ENCODE measurements around the gene BPIFB4. TPM values are rescaled to one million over a fixed set of nuclear protein-coding genes. Genes with fewer than 3 reads are reported as not detected.

Gene BPIFB4
- total and polyA plus RNA-seq, 2 donors from 2014 or later, result not detected

DNA sequence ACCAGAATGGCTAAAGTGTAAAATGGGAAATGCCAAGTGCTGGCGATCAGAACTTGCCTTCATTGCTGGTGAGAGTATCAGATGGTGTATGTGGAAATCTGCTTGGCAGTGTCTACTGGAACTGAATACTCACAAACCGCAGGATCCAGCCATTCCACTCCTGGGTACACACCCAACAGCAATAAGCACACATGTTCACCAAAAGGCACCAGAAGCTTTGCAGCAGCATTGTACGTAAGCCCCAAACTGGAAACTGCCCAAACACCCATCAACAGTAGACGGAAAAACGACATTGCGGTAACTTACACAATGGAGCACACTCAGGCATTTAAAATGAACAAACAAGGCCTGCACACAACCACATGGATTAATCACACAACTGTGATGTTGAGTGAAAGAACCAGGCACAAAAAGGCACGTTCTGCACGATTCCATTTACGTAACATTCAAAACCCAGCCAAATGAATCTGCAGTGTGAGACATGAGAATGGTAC, 51.2 kb downstream of the BPIFB4 start:
- H3K4me1 ChIP-seq (ENCODE audit: control insufficient read depth in 2 of 3, insufficient read depth in 2 of 3, low read depth in 1 of 3, low read length in 3 of 3), result no peaks in the 10 kb centered on the region
- DNase-seq (no peak), FAIRE-seq (no peak)
- intact Hi-C loops (cut with DNase I), result no loop called here
- H3K27ac ChIP-seq (ENCODE audit: low read depth in 2 of 2, low read length in 2 of 2), result no peak overlapping the region
- H3K36me3 ChIP-seq (ENCODE audit: control insufficient read depth in 2 of 3, insufficient read depth in 3 of 3, low read length in 3 of 3), result no peaks in the 10 kb centered on the region
- no peak overlapping the region for H3K9ac ChIP-seq (ENCODE audit: low read length in 3 of 3)
- TF ChIP-seq, protein P1, sequence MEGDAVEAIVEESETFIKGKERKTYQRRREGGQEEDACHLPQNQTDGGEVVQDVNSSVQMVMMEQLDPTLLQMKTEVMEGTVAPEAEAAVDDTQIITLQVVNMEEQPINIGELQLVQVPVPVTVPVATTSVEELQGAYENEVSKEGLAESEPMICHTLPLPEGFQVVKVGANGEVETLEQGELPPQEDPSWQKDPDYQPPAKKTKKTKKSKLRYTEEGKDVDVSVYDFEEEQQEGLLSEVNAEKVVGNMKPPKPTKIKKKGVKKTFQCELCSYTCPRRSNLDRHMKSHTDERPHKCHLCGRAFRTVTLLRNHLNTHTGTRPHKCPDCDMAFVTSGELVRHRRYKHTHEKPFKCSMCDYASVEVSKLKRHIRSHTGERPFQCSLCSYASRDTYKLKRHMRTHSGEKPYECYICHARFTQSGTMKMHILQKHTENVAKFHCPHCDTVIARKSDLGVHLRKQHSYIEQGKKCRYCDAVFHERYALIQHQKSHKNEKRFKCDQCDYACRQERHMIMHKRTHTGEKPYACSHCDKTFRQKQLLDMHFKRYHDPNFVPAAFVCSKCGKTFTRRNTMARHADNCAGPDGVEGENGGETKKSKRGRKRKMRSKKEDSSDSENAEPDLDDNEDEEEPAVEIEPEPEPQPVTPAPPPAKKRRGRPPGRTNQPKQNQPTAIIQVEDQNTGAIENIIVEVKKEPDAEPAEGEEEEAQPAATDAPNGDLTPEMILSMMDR (IDR thresholded peaks at IDR 0.05; ENCODE audit: borderline replicate concordance, extremely low read depth, insufficient read depth), result no peak
- H3K27me3 ChIP-seq (ENCODE audit: control insufficient read depth, insufficient read depth, low read length), result no peaks in the 10 kb centered on the region
- no peaks in the 10 kb centered on the region for H3K9me3 ChIP-seq (ENCODE audit: control insufficient read depth in 2 of 3, insufficient read depth in 1 of 3, low read length in 3 of 3)
- H3K4me3 ChIP-seq (ENCODE audit: low read length in 3 of 3), result no peak overlapping the region

DNA sequence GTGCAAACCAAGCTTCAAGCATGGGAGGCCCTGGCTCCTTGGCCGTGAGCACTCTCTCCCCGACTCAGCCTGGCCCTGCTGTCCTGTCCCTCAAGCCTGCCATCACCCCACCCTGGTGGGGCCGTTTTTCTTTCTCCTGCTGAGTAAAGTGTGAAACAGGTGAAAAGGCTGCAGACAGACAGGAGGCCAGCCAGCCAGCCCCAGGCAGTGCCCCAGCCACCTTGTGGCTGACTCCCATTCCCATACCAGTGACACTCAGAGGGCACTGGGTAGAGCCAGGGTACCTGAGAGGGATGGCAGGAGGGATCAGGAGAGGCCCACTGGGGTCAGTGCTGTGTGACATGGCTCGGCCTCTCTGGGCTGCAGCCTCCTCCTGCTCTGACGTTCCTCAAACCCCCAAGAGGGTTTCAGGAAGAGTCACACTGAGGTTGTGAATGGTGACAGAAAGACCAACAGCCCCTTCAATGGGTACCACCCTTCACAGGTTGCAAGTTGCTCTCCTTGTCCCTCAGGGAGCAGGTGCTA, 52.6 kb downstream of the BPIFB4 start:
- H3K9ac ChIP-seq (ENCODE audit: low read length in 3 of 3), result no peak overlapping the region
- no peaks in the 10 kb centered on the region for H3K27me3 ChIP-seq (ENCODE audit: control insufficient read depth, insufficient read depth, low read length)
- peaks cover 0 to 4% (median 0%) of the 10 kb centered on the region in 3 donors for H3K9me3 ChIP-seq (ENCODE audit: control insufficient read depth in 2 of 3, insufficient read depth in 1 of 3, low read length in 3 of 3)
- no peaks in the 10 kb centered on the region for H3K36me3 ChIP-seq (ENCODE audit: control insufficient read depth in 2 of 3, insufficient read depth in 3 of 3, low read length in 3 of 3)
- H3K4me3 ChIP-seq (ENCODE audit: low read length in 3 of 3), result no peak overlapping the region
- no peak for FAIRE-seq
- DNase-seq, result no peak
- no peaks in the 10 kb centered on the region for H3K4me1 ChIP-seq (ENCODE audit: control insufficient read depth in 2 of 3, insufficient read depth in 2 of 3, low read depth in 1 of 3, low read length in 3 of 3)
- intact Hi-C loops (cut with DNase I), result no loop called here
- TF ChIP-seq, protein P1 (IDR thresholded peaks at IDR 0.05; ENCODE audit: borderline replicate concordance, extremely low read depth, insufficient read depth), result no peak
- no peak overlapping the region for H3K27ac ChIP-seq (ENCODE audit: low read depth in 2 of 2, low read length in 2 of 2)

DNA sequence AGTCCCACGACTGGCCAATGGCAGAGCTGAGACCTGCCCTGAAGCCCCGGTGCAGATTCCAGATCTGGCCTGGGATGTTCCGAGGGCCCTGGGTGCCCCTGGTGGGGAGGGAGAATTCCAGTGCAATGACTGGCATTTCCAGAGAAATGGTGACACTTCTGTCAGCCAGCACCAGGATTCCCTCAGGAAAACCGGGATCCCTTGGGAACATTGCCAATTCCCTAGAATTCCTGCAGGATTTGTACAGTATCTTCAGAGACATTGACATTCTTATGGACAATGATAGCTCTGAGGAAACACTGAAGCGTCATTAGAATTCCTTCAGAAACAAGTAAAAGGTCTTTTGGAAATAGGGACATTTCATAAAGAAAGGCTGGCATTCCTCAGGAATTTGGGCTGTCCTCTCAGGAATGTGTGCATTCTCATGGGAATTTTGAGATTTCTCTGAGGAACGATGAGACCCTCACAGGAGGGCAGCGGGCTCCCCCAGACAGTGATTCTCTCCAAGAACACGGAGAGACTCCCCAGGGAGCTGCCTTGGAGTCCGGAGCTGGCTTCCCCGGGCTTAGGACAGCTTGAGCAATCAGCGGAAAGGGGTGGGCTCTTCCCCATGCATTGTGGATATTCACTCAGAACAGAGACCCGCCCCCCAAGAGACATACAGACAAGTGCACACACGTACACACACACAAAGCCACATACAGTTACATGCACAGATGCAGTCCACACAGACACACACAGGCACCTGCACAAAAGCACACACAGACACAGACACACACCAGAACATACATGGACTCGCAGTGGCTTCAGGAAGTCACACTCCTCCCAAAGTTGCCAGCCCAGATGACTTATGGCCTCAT, 53.3 kb downstream of the BPIFB4 start:
- FAIRE-seq (no peak), DNase-seq (no peak)
- no peaks in the 10 kb centered on the region for H3K4me1 ChIP-seq (ENCODE audit: control insufficient read depth in 2 of 3, insufficient read depth in 2 of 3, low read depth in 1 of 3, low read length in 3 of 3)
- H3K27me3 ChIP-seq (ENCODE audit: control insufficient read depth, insufficient read depth, low read length), result no peaks in the 10 kb centered on the region
- peaks cover 0 to 6% (median 0%) of the 10 kb centered on the region in 3 donors for H3K9me3 ChIP-seq (ENCODE audit: control insufficient read depth in 2 of 3, insufficient read depth in 1 of 3, low read length in 3 of 3)
- no peaks in the 10 kb centered on the region for H3K36me3 ChIP-seq (ENCODE audit: control insufficient read depth in 2 of 3, insufficient read depth in 3 of 3, low read length in 3 of 3)
- TF ChIP-seq, protein P1 (IDR thresholded peaks at IDR 0.05; ENCODE audit: borderline replicate concordance, extremely low read depth, insufficient read depth), result no peak
- no peak overlapping the region for H3K9ac ChIP-seq (ENCODE audit: low read length in 3 of 3)
- no peak overlapping the region for H3K27ac ChIP-seq (ENCODE audit: low read depth in 2 of 2, low read length in 2 of 2)
- H3K4me3 ChIP-seq (ENCODE audit: low read length in 3 of 3), result no peak overlapping the region
- intact Hi-C loops (cut with DNase I), result no loop called here
